Mucosa of descending colon (tissue), 3 donors: ENCODE data around the gene CCN5. TPM values are rescaled to one million over a fixed set of nuclear protein-coding genes. Genes with fewer than 3 reads are reported as not detected.

Experiments
- ATAC-seq: fragments of 200-7000 bp; cut with Tn5 transposase; one replicate; pipeline ENCODE4 v1.9.1; 2020; ENCODE audit warnings: mild to moderate bottlenecking, moderate library complexity
- DNase-seq, 3 donors: peaks; one replicate each; pipeline ENCODE4 v3.0.0-alpha.2; 2020
- H3K36me3 ChIP-seq: fragments of 200-600 bp; one replicate; pipeline ENCODE4 v1.8.0; 2021; ENCODE audit warnings: low read depth, mild to moderate bottlenecking
- H3K4me1 ChIP-seq: fragments of 200-600 bp; one replicate; pipeline ENCODE4 v1.8.0; 2021; ENCODE audit warnings: low read depth, mild to moderate bottlenecking
- H3K4me3 ChIP-seq: fragments of 200-600 bp; one replicate; pipeline ENCODE4 v1.8.0; 2021; ENCODE audit warnings: mild to moderate bottlenecking
- H3K9me3 ChIP-seq: fragments of 200-600 bp; one replicate; pipeline ENCODE4 v1.8.0; 2021; ENCODE audit warnings: mild to moderate bottlenecking
- CTCF ChIP-seq: fragments of 200-600 bp; IDR thresholded peaks from one replicate; pipeline ENCODE4 v1.8.0; 2022; ENCODE audit warnings: antibody characterized with exemption, mild to moderate bottlenecking
- intact Hi-C, 2 donors: fragments of 100-400 bp; cut with DNase I in 1 of 2; cut with micrococcal nuclease in 1 of 2; formaldehyde crosslinking; loops; one replicate each; pipeline versions ENCODE4 v1.11.0 to v1.11.1; 2022; cut with DNase I, micrococcal nuclease
- total RNA-seq, 3 donors: library from RNA; stranded (reverse); fragmentation: NEBNext Ultra II Directional in 2 of 3; extraction: Animal tissue kit (Norgen Biotek cat#: 25700) in 2 of 3; gene quantifications; one replicate each; pipeline versions ENCODE4 v1.2.1 to v1.2.4, GENCODE V29; 2021 to 2023
- donor health status: DM: no; HTN: no; CAD: no; lungs with moderate emphysema.
- donor health status: DM: no; HTN: no; CAD: no.
- donor health status: DM: no; HTN: yes; CAD: no.

The CCN5 gene
- total RNA-seq, 3 donors from 2014 or later, result 1.7 to 6.3 (median 4.2) TPM

- intact Hi-C loops, result no loop called here
- Histone ChIP-seq H3K4me3 (no peak overlapping the region), H3K4me1 (no peaks in the 10 kb centered on the region), H3K36me3 (no peaks in the 10 kb centered on the region), H3K9me3 (no peaks in the 10 kb centered on the region)
- no peak for TF ChIP-seq CTCF
- DNase-seq, result no peak
- ATAC-seq, result peak; percentile 30
Measured at GRCh38 chr20:44720997-44721784, 6.0 kb downstream of the CCN5 start.

GRCh38 chr20:44721785-44722054, 6.6 kb downstream of the CCN5 start:
- DNase-seq (no peak), ATAC-seq (no peak)
- intact Hi-C loops, result no loop called here
- H3K9me3 ChIP-seq, result no peaks in the 10 kb centered on the region
- no peak for TF ChIP-seq CTCF
- H3K4me3 ChIP-seq, result no peak overlapping the region
- no peaks in the 10 kb centered on the region for H3K36me3 ChIP-seq
- no peaks in the 10 kb centered on the region for H3K4me1 ChIP-seq

GRCh38 chr20:44722990-44723389, 7.8 kb downstream of the CCN5 start:
- DNase-seq (no peak), ATAC-seq (no peak)
- Histone ChIP-seq H3K36me3 (no peaks in the 10 kb centered on the region), H3K4me1 (no peaks in the 10 kb centered on the region), H3K9me3 (no peaks in the 10 kb centered on the region), H3K4me3 (no peak overlapping the region)
- no peak for TF ChIP-seq CTCF
- intact Hi-C loops, result no loop called here

GRCh38 chr20:44723391-44723790, 8.2 kb downstream of the CCN5 start:
- intact Hi-C loops, result no loop called here
- ATAC-seq, result no peak
- TF ChIP-seq CTCF, result no peak

GRCh38 chr20:44723798-44724362, 8.7 kb downstream of the CCN5 start:
- DNase-seq (no peak), ATAC-seq (no peak)
- intact Hi-C loops, result no loop called here
- Histone ChIP-seq H3K9me3 (no peaks in the 10 kb centered on the region), H3K4me1 (no peaks in the 10 kb centered on the region), H3K4me3 (no peak overlapping the region), H3K36me3 (no peaks in the 10 kb centered on the region)
- TF ChIP-seq CTCF, result no peak

More at GRCh38 chr20:44723391-44723790, 8.2 kb downstream of the CCN5 start:
- H3K4me3 ChIP-seq, result no peak overlapping the region
- DNase-seq, result no peak
- no peaks in the 10 kb centered on the region for H3K36me3 ChIP-seq
- no peaks in the 10 kb centered on the region for H3K9me3 ChIP-seq
- H3K4me1 ChIP-seq, result no peaks in the 10 kb centered on the region
